HFF-Myc (cell line): ENCODE results near the gene UST.

Source experiments
- DNase-seq: peaks from one replicate; pipeline ENCODE4 v3.0.0-alpha.2; 2011; ENCODE audit warnings: low read depth; ENCODE audit errors: extremely low read depth
- H3K4me3 ChIP-seq: replicated peaks from 2 replicates; pipeline ENCODE4 v1.5.1; 2011; ENCODE audit warnings: low read depth, mild to moderate bottlenecking, control low read depth, low read length
- CTCF ChIP-seq: IDR thresholded peaks from 2 replicates; pipeline ENCODE4 v1.5.1; 2012; ENCODE audit warnings: mild to moderate bottlenecking, low read depth, low read length, control low read depth; ENCODE audit errors: missing control alignments

The UST gene

GRCh38 chr6:149090937-149091336, 344.1 kb downstream of the UST start:
- no peak for DNase-seq
- TF ChIP-seq CTCF, result no peak
- H3K4me3 ChIP-seq, result no peak overlapping the region

- TF ChIP-seq CTCF, result no peak
- DNase-seq, result no peak
- no peak overlapping the region for H3K4me3 ChIP-seq
Observed at GRCh38 chr6:149093643-149094042, 346.8 kb downstream of the UST start.

- TF ChIP-seq CTCF, result no peak
- no peak overlapping the region for H3K4me3 ChIP-seq
- no peak for DNase-seq
Observed at GRCh38 chr6:149094156-149094555, 347.3 kb downstream of the UST start.

- H3K4me3 ChIP-seq, result no peak overlapping the region
- no peak for TF ChIP-seq CTCF
- DNase-seq, result no peak
Observed at GRCh38 chr6:149094934-149095351, 348.1 kb downstream of the UST start.

GRCh38 chr6:149095842-149096241, 349.0 kb downstream of the UST start:
- no peak overlapping the region for H3K4me3 ChIP-seq
- no peak for TF ChIP-seq CTCF
- no peak for DNase-seq

- TF ChIP-seq CTCF, result no peak
- no peak overlapping the region for H3K4me3 ChIP-seq
- no peak for DNase-seq
Observed at GRCh38 chr6:149097794-149098193, 351.0 kb downstream of the UST start.

- no peak overlapping the region for H3K4me3 ChIP-seq
- DNase-seq, result no peak
- TF ChIP-seq CTCF, result no peak
Observed at GRCh38 chr6:149098700-149099276, 352.0 kb downstream of the UST start.
